ENCODE data around the gene SP1.
A peak's percentile ranks its signal among the peaks of the same experiment; 100 is the strongest.
"Not testable (repeated sequence)": the region's sequence is repeated elsewhere in the genome, so short reads cannot be mapped to it uniquely, and the experiment has no call there.

Gene SP1

DNA sequence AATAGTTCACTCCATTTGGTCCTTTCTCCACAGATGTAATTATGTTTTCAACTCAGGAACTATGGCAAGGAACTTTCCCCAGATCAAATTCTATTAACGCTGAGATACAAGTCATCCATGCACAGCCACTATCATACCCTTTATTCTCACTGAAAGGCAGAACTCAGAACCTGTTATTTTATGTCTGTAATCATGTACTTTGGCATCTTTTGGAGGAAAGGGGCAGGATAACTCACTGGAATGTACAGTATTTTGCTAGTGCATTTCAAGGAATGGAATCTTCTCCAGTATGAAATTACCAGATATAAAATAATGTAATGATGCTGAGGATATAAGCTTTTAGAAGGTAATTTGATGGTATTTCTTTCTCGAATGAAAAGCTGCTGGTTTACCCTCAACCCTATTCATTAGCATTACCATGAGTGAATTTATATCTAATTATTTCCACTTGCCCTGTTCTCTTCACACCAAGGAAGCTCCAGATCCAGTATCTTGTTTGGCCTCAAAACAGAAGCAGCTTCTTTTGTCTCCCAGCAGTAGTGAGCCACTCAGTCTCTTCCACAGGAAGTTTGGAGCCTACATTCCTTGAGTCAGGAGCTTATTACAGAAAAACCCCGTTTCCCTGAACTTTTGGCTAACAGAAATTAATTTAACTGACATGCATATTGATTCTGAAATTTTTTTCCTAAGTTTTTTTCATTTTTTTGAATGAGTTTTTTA is 33.7 kb downstream of the SP1 start:
- H3K4me3 ChIP-seq (ENCODE audit: low read depth, low read length), result no peak overlapping the region

DNA sequence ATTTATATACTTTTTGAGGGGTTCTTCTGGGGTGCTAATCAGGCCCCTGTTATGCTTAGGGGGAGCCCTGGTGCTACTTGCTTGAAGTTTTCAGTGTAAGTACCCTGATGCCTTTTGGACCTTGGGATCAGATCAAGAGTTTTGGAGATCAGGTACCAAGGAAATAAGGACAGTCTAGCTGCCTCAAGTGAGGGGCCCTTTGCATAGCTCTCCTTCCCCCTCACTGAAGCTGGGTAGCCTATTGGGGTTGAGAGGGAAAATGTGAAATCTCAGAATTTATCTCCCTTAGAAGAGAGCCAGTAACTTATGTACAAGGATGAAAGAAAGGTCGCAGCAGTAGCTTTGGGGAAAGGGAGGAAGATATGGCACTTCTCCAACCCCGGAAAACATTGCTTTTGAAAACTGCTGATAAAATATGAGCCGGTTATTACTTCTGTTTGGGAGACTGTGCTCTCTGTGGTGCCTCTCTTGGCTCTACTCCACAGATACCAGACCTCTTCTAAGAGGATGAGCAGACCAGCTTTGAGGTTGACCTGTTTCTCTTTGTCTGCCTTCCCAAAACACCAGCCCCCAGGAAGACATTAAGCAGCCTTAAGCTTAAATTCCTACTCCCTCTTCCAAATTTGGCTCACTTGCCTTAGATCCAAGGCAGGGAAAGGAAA is 34.9 kb downstream of the SP1 start:
- no peak overlapping the region for H3K4me3 ChIP-seq (ENCODE audit: low read depth, low read length)

DNA sequence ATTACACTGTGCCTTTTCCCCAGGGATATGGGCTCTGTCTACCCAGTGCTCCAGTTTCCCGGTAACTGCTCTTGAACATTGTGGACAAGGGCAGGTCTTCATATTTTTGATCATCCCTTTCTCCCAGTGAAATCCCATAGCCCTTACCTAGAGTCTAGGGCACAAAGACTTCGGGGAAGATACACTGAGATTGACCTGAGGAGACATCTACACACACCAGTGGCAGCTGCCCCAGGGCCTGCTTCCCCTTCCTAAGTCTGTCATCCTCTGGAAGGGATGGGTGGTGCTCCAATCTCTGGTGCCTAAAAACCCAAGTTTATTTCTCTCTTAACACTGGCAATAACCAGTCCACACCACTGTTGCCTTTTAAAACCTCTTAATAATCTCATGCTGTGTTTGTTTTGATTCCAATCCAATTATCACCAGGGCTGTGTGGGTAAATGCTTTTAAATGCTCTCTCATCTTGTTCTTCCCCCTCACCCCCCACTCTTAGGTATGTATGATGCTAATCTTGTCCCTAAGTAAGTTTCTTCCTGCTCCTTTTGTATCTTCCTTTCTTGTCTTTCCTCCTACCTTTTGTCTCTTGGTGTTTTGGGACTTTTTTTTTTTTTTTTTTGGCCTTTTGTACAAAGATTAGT is 35.9 kb downstream of the SP1 start:
- not testable (repeated sequence) for H3K4me3 ChIP-seq (ENCODE audit: low read depth, low read length)

DNA sequence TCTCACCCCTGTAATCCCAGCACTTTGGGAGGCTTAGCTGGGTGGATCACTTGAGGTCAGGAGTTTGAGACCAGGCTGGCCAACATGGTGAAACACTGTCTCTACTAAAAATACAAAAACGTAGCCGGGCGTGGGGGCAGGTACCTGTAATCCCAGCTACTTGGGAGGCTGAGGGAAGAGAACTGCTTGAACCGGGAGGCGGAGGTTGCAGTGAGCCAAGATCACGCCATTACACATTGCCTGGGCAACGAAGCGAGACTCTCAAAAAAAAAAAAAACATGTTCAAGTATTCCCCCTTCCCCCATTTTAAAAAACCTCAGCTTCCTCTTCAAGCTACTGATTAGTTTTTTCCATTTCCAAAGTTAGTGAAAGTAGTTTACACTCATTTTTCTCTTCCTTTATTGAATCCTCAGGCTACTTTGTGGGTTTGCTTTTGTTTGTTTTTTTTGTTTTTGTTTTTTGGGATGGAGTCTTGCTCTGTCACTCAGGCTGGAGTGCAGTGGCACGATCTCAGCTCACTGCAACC is 37.4 kb downstream of the SP1 start:
- not testable (repeated sequence) for H3K4me3 ChIP-seq (ENCODE audit: low read depth, low read length)

DNA sequence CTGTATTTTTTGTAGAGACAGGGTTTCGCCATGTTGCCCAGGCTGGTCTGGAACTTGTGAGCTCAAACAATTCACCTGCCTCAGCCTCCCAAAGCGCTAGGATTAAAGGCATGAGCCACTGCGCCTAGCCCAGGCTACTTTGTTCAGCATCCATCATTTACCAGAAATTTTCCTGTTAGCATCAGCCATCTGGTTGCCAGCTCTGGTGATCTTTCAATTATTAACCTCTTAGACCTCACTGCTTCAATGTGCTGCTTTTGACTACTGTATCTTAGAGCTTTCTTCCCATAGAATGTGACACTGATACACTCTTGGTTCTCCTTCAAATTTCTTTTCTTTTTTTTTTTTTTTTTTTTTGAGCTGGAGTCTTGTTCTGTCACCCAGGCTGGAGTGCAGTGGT is 38.2 kb downstream of the SP1 start:
- no peak overlapping the region for H3K4me3 ChIP-seq (ENCODE audit: low read depth, low read length)

DNA sequence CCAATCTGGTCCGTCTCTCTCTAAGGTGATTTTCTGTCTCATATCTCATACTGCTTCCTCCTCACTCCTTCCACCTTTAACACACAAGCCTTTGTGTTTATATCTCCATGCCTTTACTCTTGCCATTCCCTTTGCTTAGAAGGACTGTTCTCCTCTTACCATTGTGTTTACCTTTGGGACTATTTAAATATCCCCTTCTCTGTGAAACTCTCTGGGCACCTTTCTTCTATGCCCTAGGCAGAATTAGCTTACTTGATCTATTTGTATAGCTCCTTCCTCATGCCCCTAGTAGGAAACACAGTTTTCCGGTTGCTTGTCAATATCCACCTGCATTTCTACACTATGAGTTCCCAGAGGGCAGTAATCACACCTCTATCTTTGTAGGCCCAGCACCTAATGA is 39.8 kb downstream of the SP1 start:
- H3K4me3 ChIP-seq (ENCODE audit: low read depth, low read length), result no peak overlapping the region

DNA sequence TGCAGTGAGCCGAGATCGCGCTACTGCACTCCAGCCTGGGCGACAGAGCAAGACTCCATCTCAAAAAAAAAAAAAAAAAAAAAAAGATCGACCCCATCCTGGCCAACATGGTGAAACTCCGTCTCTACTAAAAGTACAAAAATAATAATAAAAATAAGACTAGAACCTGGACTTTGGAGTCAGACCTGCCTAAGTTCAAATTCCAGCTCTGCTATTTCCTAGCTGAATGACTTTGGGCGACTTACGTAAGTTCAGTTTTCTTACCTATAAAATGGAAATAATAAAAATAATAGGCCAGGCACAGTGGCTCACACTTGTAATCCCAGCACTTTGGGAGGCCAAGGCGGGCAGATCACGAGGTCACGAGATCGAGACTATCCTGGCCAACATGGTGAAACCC is 42.3 kb downstream of the SP1 start:
- not testable (repeated sequence) for H3K4me3 ChIP-seq (ENCODE audit: low read depth, low read length)

DNA sequence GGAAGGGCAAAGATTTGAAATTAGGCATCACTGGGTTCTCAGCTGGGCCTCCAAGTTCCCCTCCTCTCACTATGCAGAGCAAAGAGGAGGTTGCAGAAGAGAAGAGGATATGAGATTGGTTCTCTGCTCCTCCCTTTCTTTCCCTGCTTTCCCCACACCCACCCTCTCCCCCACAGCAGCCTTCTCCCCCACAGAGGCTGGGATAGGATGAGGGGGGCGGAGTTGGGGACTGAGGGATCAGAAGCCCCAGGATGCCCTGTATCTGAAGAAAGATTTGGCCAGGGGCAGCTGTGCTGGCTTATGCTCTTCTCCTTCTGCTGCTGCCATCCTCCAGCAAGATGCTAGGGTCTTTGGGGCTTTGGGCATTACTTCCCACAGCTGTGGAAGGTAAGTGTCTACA is 43.6 kb downstream of the SP1 start, which contains the start of gene AMHR2:
AMHR2 (plus strand) TSS at position 259 of the 400 bp plus-strand sequence; CDS start at position 339, 80 bp downstream.
- no peak within 1 kb of the TSS for H3K4me3 ChIP-seq (ENCODE audit: low read depth, low read length)

DNA sequence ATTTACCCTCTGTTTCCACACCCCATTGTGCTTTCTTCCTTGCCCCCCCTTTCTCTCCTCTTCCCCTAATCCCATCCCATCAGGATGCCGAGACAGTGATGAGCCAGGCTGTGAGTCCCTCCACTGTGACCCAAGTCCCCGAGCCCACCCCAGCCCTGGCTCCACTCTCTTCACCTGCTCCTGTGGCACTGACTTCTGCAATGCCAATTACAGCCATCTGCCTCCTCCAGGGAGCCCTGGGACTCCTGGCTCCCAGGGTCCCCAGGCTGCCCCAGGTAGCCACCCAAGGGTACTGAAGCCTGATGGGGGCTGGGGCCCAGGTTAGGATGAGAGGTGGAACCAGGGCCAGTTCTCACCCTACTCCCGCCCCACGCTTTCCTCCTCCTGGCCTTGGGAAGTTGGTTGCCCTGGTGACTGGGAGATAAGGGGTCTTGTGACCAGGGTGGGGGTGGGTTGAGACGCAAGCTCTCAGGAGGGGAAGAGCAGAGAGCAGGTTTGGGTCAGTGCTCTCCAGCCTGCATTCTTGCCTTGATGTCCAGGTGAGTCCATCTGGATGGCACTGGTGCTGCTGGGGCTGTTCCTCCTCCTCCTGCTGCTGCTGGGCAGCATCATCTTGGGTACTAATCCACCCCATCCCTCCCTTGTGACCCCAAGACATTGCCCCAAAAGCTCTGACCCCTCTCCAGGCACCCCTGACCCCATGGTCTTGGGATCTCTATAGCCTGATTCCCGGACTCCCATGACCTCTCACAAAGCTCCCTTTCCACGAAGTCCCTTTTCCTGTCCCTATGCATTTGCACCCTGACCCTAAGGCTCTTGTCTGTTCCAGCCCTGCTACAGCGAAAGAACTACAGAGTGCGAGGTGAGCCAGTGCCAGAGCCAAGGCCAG is 44.9 kb downstream of the SP1 start:
- H3K4me3 ChIP-seq (ENCODE audit: low read depth, low read length), result no peak overlapping the region

DNA sequence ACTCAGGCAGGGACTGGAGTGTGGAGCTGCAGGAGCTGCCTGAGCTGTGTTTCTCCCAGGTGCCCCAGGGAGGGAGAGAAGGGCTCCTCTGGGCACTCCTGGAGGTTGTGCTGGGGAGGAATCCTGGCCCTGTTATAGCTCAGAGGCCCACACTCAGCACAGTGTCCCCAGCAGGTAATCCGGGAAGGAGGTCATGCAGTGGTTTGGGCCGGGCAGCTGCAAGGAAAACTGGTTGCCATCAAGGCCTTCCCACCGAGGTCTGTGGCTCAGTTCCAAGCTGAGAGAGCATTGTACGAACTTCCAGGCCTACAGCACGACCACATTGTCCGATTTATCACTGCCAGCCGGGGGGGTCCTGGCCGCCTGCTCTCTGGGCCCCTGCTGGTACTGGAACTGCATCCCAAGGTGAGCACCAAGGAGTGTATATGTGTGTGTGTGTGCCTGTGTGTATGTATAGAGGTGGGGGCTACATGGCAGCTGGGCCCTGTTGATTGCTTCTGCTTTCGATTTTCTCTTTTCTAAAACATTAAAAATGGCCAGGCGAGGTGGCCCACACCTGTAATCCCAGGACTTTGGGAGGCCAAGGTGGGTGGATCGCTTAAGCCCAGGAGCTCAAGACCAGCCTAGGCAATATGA is 45.7 kb downstream of the SP1 start:
- no peak overlapping the region for H3K4me3 ChIP-seq (ENCODE audit: low read depth, low read length)

DNA sequence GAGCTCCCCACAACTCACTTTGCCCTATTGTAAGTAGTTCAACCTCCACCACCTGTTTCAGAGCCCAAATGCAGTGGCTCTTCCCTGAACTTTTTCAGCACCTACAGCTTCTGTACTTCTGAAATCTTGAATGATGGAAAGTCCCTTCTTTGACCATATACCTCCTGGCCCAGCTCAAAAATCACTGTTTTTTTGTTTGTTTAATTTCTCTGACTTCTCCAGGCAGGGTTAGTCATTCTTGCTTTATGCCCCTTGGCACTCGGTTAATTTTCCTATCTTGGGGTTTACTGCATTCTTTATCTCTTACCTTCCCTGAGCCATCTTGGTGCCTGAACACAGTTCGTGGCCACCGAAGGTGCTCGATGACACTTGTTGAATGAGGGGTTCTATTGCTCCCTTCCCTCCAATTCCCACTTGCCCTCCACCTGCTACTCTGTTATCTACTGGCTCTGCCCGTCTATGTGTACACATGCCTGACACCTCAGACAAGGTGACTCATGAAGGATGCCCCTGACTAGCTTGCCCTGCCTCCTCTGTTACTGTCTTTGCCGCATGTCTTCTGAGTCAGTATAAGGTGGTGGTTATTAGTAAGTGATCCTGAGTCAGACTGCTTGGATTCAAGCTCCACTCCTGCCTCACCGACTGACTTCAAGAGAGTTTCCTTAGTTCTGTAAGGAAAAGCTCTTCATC is 48.1 kb downstream of the SP1 start:
- H3K4me3 ChIP-seq (ENCODE audit: low read depth, low read length), result no peak overlapping the region

DNA sequence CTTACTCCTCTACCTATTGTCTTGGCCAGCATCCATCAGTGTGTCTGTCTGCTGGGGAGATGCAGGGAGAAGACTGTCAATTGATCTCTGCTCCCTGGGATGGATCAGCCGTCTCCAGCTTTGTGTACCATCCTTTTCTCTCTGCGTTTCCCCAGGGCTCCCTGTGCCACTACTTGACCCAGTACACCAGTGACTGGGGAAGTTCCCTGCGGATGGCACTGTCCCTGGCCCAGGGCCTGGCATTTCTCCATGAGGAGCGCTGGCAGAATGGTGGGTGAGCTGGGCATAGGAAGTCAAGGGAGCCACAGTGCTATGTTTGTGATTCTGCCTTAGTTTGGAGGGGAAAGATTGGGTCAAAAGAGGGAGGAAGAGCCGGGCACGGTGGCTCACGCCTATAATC is 48.8 kb downstream of the SP1 start:
- H3K4me3 ChIP-seq (ENCODE audit: low read depth, low read length), result no peak overlapping the region

DNA sequence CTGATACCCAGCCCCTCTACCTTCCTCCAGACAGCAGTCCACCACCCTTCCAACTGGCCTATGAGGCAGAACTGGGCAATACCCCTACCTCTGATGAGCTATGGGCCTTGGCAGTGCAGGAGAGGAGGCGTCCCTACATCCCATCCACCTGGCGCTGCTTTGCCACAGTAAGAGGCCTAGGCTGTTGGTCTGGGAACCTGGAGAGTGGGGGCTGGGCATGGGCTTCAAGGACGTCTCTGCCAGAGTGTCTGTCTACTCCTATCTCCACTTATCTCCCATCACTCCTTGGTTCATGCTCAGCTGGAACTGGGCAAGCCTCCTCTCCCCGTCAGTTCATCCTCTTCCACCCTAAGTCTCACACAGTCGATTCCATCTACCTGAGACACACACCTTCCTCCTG is 50.1 kb downstream of the SP1 start:
- H3K4me3 ChIP-seq (ENCODE audit: low read depth, low read length), result no peak overlapping the region

DNA sequence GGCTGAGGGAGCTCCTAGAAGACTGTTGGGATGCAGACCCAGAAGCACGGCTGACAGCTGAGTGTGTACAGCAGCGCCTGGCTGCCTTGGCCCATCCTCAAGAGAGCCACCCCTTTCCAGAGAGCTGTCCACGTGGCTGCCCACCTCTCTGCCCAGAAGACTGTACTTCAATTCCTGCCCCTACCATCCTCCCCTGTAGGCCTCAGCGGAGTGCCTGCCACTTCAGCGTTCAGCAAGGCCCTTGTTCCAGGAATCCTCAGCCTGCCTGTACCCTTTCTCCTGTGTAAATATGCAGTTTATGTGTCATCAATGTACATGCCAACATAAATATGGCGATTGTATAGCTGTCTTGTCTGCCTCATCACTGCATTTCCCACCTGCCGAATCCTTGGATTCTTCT is 51.2 kb downstream of the SP1 start:
- H3K4me3 ChIP-seq (ENCODE audit: low read depth, low read length), result no peak overlapping the region

DNA sequence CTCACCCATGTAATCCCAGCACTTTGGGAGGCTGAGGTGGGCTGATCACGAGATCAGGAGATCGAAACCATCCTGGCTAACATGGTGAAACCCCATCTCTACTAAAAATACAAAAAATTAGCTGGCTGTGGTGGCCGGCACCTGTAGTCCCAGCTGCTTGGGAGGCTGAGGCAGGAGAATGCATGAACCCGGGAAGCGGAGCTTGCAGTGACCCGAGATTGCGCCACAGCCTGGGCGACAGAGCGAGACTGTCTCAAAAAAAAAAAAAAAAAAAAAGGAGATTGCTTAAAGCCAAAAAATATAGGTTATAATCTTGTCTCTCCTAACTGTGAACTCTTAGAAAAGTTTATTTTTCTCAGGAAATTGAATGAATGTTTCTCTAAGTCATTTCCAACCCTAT is 55.4 kb downstream of the SP1 start:
- H3K4me3 ChIP-seq (ENCODE audit: low read depth, low read length), result not testable (repeated sequence)

DNA sequence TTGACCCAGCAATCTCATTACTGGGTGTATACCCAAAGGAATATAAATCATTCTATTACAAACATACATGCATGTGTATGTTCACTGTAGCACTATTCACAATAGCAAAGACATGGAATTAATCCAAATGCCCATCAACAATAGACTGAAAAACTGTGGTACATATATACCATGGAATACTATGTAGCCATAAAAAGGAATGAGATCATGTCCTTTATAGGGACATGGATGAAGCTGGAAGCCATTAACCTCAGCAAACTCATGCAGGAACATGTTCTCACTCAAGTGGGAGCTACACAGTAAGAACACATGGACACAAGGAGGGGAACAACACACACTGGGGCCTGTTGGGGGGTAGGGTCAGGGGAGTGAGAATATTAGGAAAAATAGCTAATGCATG is 59.6 kb downstream of the SP1 start:
- not testable (repeated sequence) for H3K4me3 ChIP-seq (ENCODE audit: low read depth, low read length)

DNA sequence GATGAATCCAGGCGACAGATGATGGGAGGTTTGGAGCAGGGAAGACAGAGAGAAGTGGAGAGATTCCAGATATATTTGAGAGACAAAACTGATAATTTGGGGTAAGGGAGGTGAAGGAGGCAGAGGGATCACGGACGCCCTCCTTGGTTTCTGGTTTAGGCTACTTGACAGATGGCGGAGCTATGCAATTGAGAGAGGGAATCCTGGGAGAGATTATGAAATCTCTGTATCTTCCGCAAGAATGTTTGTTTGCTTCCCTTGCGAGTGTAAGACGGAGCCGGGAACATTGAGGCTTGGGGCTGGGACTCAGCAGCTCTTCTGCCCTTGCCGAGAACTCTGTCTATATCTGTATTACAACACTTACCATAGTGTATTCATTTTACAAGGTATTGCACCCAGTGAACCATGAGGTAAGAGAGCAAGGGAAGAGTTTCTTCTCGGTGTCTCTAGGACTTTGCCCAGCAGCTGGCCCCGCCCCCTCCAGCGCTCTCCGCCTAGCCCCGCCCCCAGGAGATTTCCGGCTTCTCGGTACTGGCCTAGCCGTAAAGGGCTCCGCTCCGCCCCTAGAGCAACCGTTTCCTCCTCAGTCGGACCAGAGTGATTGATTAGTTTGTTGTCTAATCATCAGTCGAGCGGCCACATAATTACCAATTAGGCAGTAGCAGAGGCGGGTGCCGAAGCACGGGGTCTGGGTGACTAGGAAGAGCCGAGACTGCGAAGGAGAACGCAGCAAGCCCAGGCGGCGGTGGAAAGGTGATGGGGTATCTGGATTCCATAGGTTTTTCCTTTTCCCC is 61.3 kb downstream of the SP1 start, which contains the start of gene PRR13:
PRR13 (plus strand) TSS at position 695 of the 794 bp plus-strand sequence. CDS start 981 bp downstream, outside the sequence.
- peak within 1 kb of the TSS; percentile 86 for H3K4me3 ChIP-seq (ENCODE audit: low read depth, low read length)

DNA sequence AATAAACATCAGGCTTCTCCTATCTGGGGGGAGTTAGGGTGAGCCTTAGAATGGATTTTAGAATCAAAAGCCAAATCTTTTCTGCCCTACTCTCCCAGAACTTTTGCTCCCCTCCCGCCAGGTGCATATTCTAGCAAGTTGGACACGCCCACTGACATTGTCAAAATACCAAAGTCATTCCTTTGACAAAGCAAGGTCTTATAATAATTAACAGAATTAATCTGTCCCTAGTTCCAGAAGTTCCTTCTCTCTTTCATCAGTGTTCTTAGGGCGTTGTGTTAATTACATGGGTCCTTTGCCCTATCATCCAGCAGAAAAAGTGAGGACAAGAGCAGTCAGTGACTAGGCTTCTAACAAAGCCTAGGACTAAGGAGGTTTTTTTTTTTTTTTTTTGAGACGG is 64.0 kb downstream of the SP1 start:
- no peak overlapping the region for H3K4me3 ChIP-seq (ENCODE audit: low read depth, low read length)

Measured in iPS-11a (cell line).